ENCODE data around the gene PEAR1. TPM values are rescaled to one million over a fixed set of nuclear protein-coding genes. Genes with fewer than 3 reads are reported as not detected.

The PEAR1 gene
- total RNA-seq, 1 experiment from 2014 or later = 0.18 TPM

GRCh38 chr1:156862997-156863599 lies 30.4 kb upstream of the PEAR1 start:
- H3K4me1 Mint-ChIP-seq (ENCODE audit: low read depth, unreplicated experiment) = peaks cover 25% of the 10 kb centered on the region
- TF ChIP-seq CTCF (IDR thresholded peaks at IDR 0.05; ENCODE audit: insufficient read depth in 1 of 2, low read depth in 1 of 2, low read length in 1 of 2, severe bottlenecking in 1 of 2, unreplicated experiment in 1 of 2) = no peak
- DNase-seq = peak in 1 of 2 experiments; percentile 24
- no peaks in the 10 kb centered on the region for H3K9me3 Mint-ChIP-seq (ENCODE audit: unreplicated experiment)
- no peaks in the 10 kb centered on the region for H3K36me3 Mint-ChIP-seq (ENCODE audit: insufficient read depth, unreplicated experiment)
- intact Hi-C loops (cut with micrococcal nuclease; ENCODE audit: unreplicated experiment) = no loop called here
- Histone ChIP-seq H3K4me3 (ENCODE audit: low read depth, low read length) (no peak overlapping the region), H3K4me1 (peaks cover 33% of the 10 kb centered on the region), H3K9me3 (no peaks in the 10 kb centered on the region), H3K36me3 (ENCODE audit: control insufficient read depth, insufficient read depth, low read length) (no peaks in the 10 kb centered on the region), H3K27me3 (replicated peaks; ENCODE audit: control insufficient read depth, insufficient read depth, low read length) (peaks cover 5% of the 10 kb centered on the region)
- H3K4me3 Mint-ChIP-seq (ENCODE audit: unreplicated experiment) = peak overlapping the region; percentile 5
- POLR2A ChIA-PET = no interaction called here
- H3K27ac Mint-ChIP-seq (ENCODE audit: unreplicated experiment) = no peak overlapping the region
- CTCF ChIA-PET = interaction anchor here (0.6 to 1.9 kb wide), 4 partner anchors 25 to 173 kb away, joined by 3 to 5 read pairs (median 4); no protein-coding TSS in a partner anchor
- peaks cover 11% of the 10 kb centered on the region for H3K27me3 Mint-ChIP-seq (ENCODE audit: insufficient read depth, unreplicated experiment)
- no TSS peak for BruUV-seq (replicated peaks)

- H3K27ac Mint-ChIP-seq (ENCODE audit: unreplicated experiment) = no peak overlapping the region
- Histone ChIP-seq H3K27me3 (replicated peaks; ENCODE audit: control insufficient read depth, insufficient read depth, low read length) (peaks cover 5% of the 10 kb centered on the region), H3K36me3 (ENCODE audit: control insufficient read depth, insufficient read depth, low read length) (no peaks in the 10 kb centered on the region), H3K4me1 (peaks cover 33% of the 10 kb centered on the region), H3K4me3 (ENCODE audit: low read depth, low read length) (no peak overlapping the region), H3K9me3 (no peaks in the 10 kb centered on the region)
- ChIA-PET POLR2A (no interaction called here), CTCF (interaction anchor here (1.6 to 1.9 kb wide), 2 partner anchors 50 to 174 kb away, joined by 4 to 5 read pairs; no protein-coding TSS in a partner anchor)
- H3K4me1 Mint-ChIP-seq (ENCODE audit: low read depth, unreplicated experiment) = peaks cover 21% of the 10 kb centered on the region
- no peak overlapping the region for H3K4me3 Mint-ChIP-seq (ENCODE audit: unreplicated experiment)
- BruUV-seq (replicated peaks) = no TSS peak
- no peak for DNase-seq
- TF ChIP-seq CTCF (IDR thresholded peaks at IDR 0.05; ENCODE audit: insufficient read depth in 1 of 2, low read depth in 1 of 2, low read length in 1 of 2, severe bottlenecking in 1 of 2, unreplicated experiment in 1 of 2) = no peak
- no peaks in the 10 kb centered on the region for H3K36me3 Mint-ChIP-seq (ENCODE audit: insufficient read depth, unreplicated experiment)
- intact Hi-C loops (cut with micrococcal nuclease; ENCODE audit: unreplicated experiment) = no loop called here
- no peaks in the 10 kb centered on the region for H3K9me3 Mint-ChIP-seq (ENCODE audit: unreplicated experiment)
- H3K27me3 Mint-ChIP-seq (ENCODE audit: insufficient read depth, unreplicated experiment) = peaks cover 8% of the 10 kb centered on the region
Observed at GRCh38 chr1:156863631-156864030, 29.9 kb upstream of the PEAR1 start.

DNA sequence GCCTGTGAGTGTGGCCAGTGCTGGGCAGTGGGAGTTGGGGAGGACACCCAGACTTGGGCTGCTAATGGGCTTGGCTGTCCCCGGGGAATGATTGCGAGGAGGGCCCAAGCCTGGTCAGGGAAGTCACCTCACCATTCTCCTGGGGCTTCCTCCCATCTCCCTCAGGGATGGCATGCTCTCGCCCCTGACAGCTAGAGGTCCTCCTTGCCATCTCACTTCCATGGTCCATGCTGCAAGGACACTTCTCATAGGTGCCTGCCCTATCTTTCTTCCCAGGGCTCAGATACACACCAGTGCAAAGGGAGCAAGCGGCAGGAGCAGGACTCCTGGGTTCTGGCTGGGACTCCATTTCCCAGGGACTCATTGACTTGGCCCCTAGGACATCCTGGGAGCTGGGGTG lies 28.7 kb upstream of the PEAR1 start:
- Histone ChIP-seq H3K36me3 (ENCODE audit: control insufficient read depth, insufficient read depth, low read length) (no peaks in the 10 kb centered on the region), H3K4me3 (ENCODE audit: low read depth, low read length) (no peak overlapping the region), H3K9me3 (no peaks in the 10 kb centered on the region), H3K27me3 (replicated peaks; ENCODE audit: control insufficient read depth, insufficient read depth, low read length) (peaks cover 3% of the 10 kb centered on the region), H3K4me1 (peaks cover 27% of the 10 kb centered on the region)
- ChIA-PET CTCF (no interaction called here), POLR2A (no interaction called here)
- Mint-ChIP-seq H3K36me3 (ENCODE audit: insufficient read depth, unreplicated experiment) (no peaks in the 10 kb centered on the region), H3K9me3 (ENCODE audit: unreplicated experiment) (no peaks in the 10 kb centered on the region), H3K27me3 (ENCODE audit: insufficient read depth, unreplicated experiment) (peaks cover 10% of the 10 kb centered on the region), H3K4me1 (ENCODE audit: low read depth, unreplicated experiment) (peaks cover 18% of the 10 kb centered on the region), H3K4me3 (ENCODE audit: unreplicated experiment) (no peak overlapping the region), H3K27ac (ENCODE audit: unreplicated experiment) (no peak overlapping the region)
- no peak for TF ChIP-seq CTCF (IDR thresholded peaks at IDR 0.05; ENCODE audit: insufficient read depth in 1 of 2, low read depth in 1 of 2, low read length in 1 of 2, severe bottlenecking in 1 of 2, unreplicated experiment in 1 of 2)
- no TSS peak for BruUV-seq (replicated peaks)
- DNase-seq = no peak
- intact Hi-C loops (cut with micrococcal nuclease; ENCODE audit: unreplicated experiment) = no loop called here
